ENCODE data around the gene NELL1. TPM values are rescaled to one million over a fixed set of nuclear protein-coding genes. Genes with fewer than 3 reads are reported as not detected.

The NELL1 gene
- total and polyA plus RNA-seq, 2 experiments from 2014 or later: 8.9 to 20.1 TPM

- Histone ChIP-seq H2AFZ (no peak overlapping the region), H3K9me2 (replicated peaks; ENCODE audit: insufficient read depth) (no peaks in the 10 kb centered on the region), H3K4me1 (ENCODE audit: insufficient read depth) (no peaks in the 10 kb centered on the region), H3K4me2 (no peak overlapping the region), H3K4me3 (no peak overlapping the region), H3K36me3 (replicated peaks; ENCODE audit: insufficient read depth, low read depth) (no peaks in the 10 kb centered on the region), H3K27me3 (no peaks in the 10 kb centered on the region), H3K27ac (no peak overlapping the region), H3K9me3 (ENCODE audit: low read depth) (no peaks in the 10 kb centered on the region), H4K20me1 (ENCODE audit: insufficient read depth, poor library complexity, severe bottlenecking) (no peaks in the 10 kb centered on the region), H3K79me2 (no peaks in the 10 kb centered on the region)
- TF ChIP-seq EZH2phosphoT487 (IDR thresholded peaks at IDR 0.05; ENCODE audit: low read depth, severe bottlenecking, unreplicated experiment) (no peak), EZH2 (IDR thresholded peaks at IDR 0.05; ENCODE audit: borderline replicate concordance) (no peak), CTCF (IDR thresholded peaks at IDR 0.05; ENCODE audit: poor library complexity) (no peak)
- no peak for DNase-seq (ENCODE audit: low spot score)
- 89% methylated on average over 5 of the region's 5 CpGs for WGBS (ENCODE audit: low lambda C conversion rate, missing lambda C conversion rate)
These were observed 741.1 kb downstream of the NELL1 start for GRCh38 chr11:21410513-21410912.

- H3K36me3 ChIP-seq (replicated peaks; ENCODE audit: insufficient read depth, low read depth): no peaks in the 10 kb centered on the region
- H2AFZ ChIP-seq: no peak overlapping the region
- H3K9me2 ChIP-seq (replicated peaks; ENCODE audit: insufficient read depth): no peaks in the 10 kb centered on the region
- no peak overlapping the region for H3K27ac ChIP-seq
- no peaks in the 10 kb centered on the region for H3K27me3 ChIP-seq
- DNase-seq (ENCODE audit: low spot score): no peak
- no peaks in the 10 kb centered on the region for H3K9me3 ChIP-seq (ENCODE audit: low read depth)
- no peak for TF ChIP-seq EZH2phosphoT487 (IDR thresholded peaks at IDR 0.05; ENCODE audit: low read depth, severe bottlenecking, unreplicated experiment)
- no peak for TF ChIP-seq CTCF (IDR thresholded peaks at IDR 0.05; ENCODE audit: poor library complexity)
- TF ChIP-seq EZH2 (IDR thresholded peaks at IDR 0.05; ENCODE audit: borderline replicate concordance): no peak
- WGBS (ENCODE audit: low lambda C conversion rate, missing lambda C conversion rate): 0% methylated on average over 1 of the region's 1 CpG
- H4K20me1 ChIP-seq (ENCODE audit: insufficient read depth, poor library complexity, severe bottlenecking): no peaks in the 10 kb centered on the region
- no peak overlapping the region for H3K4me3 ChIP-seq
- H3K4me1 ChIP-seq (ENCODE audit: insufficient read depth): no peaks in the 10 kb centered on the region
- H3K4me2 ChIP-seq: no peak overlapping the region
- H3K79me2 ChIP-seq: no peaks in the 10 kb centered on the region
These were observed 741.7 kb downstream of the NELL1 start for GRCh38 chr11:21411104-21411503.

- H3K36me3 ChIP-seq (replicated peaks; ENCODE audit: insufficient read depth, low read depth): no peaks in the 10 kb centered on the region
- H3K4me3 ChIP-seq: no peak overlapping the region
- H4K20me1 ChIP-seq (ENCODE audit: insufficient read depth, poor library complexity, severe bottlenecking): no peaks in the 10 kb centered on the region
- DNase-seq (ENCODE audit: low spot score): no peak
- 79% methylated on average over 1 of the region's 1 CpG for WGBS (ENCODE audit: low lambda C conversion rate, missing lambda C conversion rate)
- no peak overlapping the region for H3K4me2 ChIP-seq
- no peaks in the 10 kb centered on the region for H3K4me1 ChIP-seq (ENCODE audit: insufficient read depth)
- no peaks in the 10 kb centered on the region for H3K9me3 ChIP-seq (ENCODE audit: low read depth)
- H3K27ac ChIP-seq: no peak overlapping the region
- no peak for TF ChIP-seq EZH2 (IDR thresholded peaks at IDR 0.05; ENCODE audit: borderline replicate concordance)
- H2AFZ ChIP-seq: no peak overlapping the region
- no peaks in the 10 kb centered on the region for H3K27me3 ChIP-seq
- no peaks in the 10 kb centered on the region for H3K79me2 ChIP-seq
- no peaks in the 10 kb centered on the region for H3K9me2 ChIP-seq (replicated peaks; ENCODE audit: insufficient read depth)
These were observed 742.2 kb downstream of the NELL1 start for GRCh38 chr11:21411597-21411996.

- WGBS (ENCODE audit: low lambda C conversion rate, missing lambda C conversion rate): 83% methylated on average over 5 of the region's 5 CpGs
- Histone ChIP-seq H3K9me2 (replicated peaks; ENCODE audit: insufficient read depth) (no peaks in the 10 kb centered on the region), H3K4me2 (no peak overlapping the region), H3K36me3 (replicated peaks; ENCODE audit: insufficient read depth, low read depth) (no peaks in the 10 kb centered on the region), H2AFZ (no peak overlapping the region), H3K4me3 (no peak overlapping the region), H3K27ac (no peak overlapping the region), H3K27me3 (no peaks in the 10 kb centered on the region), H3K4me1 (ENCODE audit: insufficient read depth) (no peaks in the 10 kb centered on the region), H3K79me2 (no peaks in the 10 kb centered on the region), H3K9me3 (ENCODE audit: low read depth) (no peaks in the 10 kb centered on the region), H4K20me1 (ENCODE audit: insufficient read depth, poor library complexity, severe bottlenecking) (no peaks in the 10 kb centered on the region)
- TF ChIP-seq EZH2phosphoT487 (IDR thresholded peaks at IDR 0.05; ENCODE audit: low read depth, severe bottlenecking, unreplicated experiment): no peak
- no peak for TF ChIP-seq EZH2 (IDR thresholded peaks at IDR 0.05; ENCODE audit: borderline replicate concordance)
- no peak for TF ChIP-seq CTCF (IDR thresholded peaks at IDR 0.05; ENCODE audit: poor library complexity)
- no peak for DNase-seq (ENCODE audit: low spot score)
These were observed 743.4 kb downstream of the NELL1 start for GRCh38 chr11:21412652-21413383.

Data from hepatocyte (in vitro differentiated cells).